HG03064 (cell line): ENCODE measurements around the gene SUCO.
"Not testable (repeated sequence)": the region's sequence is repeated elsewhere in the genome, so short reads cannot be mapped to it uniquely, and the experiment has no call there.

Source experiments
- ATAC-seq: cut with Tn5 transposase; IDR thresholded peaks from one replicate; pipeline ENCODE4 v1.9.1; 2021; ENCODE audit warnings: low read depth; ENCODE audit not compliant: unreplicated experiment

Gene SUCO

DNA sequence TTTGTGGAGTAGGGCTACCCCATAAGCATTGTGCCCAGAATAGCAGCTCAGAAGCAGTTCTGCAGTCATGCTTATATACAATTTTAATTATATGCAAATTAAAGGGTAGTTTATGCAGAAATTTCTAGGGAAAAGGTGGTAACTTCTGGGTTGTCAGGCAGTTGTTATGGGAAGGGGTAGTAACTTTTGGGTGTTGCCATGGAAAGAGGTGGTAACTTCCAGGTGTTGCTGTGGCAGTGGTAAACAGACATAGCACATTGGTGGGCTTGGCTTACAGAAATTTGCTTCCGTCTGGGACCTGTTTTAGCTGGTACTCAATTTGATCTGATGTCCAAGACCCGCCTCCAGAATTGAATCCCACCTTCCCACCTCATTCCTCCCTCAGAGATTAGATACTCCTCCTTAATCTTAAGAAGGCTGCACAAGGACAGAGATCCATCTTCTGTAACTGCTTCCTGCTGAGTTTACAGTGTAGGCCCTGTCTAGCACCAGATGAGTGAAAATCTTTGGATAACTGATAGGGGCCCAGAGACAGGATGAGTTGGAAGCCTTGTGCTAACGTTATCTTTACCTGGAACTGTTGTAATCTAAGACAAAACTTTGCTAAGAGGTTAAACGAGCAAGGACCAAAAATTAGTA lies 26.7 kb downstream of the SUCO start:
- ATAC-seq = no peak

DNA sequence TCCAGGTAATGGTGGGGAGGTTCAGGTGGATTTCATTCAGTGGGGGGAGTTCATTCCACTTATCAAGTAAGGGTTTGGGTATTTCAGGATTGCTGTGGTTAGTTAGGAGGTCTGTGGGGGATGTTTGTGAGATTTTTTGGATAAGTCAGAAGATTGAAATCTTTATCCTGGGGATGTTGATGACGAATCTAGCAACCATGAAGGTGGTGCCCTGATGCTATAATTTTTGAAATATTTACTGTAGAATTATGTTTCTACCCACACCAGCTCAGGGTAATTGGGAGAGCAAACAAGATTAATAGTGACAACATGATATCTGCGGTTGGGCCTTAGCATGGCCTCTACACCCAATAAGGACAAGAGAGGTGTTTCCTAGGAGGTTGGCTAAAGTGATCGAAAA lies 28.3 kb downstream of the SUCO start:
- no peak for ATAC-seq

DNA sequence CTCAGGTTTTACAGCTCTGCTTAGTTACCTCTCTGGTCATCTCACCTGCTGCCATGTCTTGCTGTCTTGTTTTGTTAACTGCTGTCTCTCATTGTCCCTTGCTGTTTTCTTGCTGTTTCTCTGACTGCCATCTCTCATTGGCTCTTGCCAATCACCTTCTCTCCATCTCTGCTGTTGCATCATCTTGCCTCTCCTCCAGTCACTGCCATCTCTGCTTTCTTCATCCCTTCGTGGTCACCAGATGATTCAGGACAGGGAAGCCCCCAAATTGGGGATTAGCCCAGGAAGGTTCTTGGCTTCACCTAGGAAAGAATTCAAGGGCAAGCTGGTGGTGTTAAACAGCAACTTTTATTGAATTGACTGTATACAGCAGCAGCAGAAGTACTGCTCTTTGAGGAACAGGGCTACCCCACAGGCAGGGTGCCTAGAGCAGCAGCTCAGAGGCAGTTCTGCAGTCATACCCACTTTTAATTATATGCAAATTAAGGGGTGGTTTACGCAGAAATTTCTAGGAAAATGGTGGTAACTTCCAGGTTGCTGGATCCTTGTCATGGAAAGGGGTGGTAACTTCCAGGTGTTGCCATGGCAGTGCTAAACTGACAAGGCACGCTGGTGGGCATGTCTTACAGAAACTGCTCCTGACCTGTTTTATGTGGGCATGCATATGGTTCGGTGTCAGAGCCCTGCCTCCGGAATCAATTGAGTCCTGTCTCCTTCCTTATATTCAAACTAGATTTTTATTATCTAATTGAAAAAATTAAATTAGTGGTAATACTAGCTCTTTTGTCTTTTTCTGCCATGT lies 33.4 kb downstream of the SUCO start:
- no peak for ATAC-seq

DNA sequence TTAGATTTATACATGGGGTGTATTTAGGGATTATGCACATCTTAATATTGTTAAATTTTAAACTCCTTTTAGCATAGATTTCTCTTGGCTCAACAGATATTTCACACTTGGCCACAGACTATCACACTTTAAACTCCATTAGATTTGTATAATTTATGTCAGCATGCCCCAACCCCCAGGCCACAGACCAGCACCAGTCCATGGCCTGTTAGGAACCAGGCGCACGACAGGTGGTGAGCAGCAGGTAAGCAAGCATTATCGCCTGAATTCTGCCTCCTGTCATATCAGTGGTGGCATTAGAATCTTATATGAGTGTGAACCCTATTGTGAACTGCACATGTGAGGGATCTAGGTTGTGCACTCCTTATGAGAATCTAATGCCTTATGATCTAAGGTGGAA lies 34.8 kb downstream of the SUCO start:
- no peak for ATAC-seq

DNA sequence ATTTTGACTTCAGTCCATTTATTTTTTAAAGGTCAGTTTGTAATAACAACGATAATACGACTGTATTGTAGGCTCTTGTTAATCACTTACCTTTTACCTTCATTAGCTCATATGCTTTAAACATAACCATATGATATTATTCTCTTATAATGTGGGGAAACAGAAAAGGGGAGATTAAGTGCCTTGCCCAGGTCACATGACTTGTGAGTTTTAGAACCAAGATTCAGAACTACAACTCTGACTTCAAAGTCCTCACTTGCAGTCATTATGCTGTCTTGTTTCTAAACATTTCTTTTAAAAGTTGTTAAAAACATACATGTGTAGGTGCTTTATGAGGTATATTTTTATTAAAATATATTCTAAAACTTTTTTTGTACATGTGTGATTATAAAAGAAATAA lies 41.1 kb downstream of the SUCO start:
- no peak for ATAC-seq

DNA sequence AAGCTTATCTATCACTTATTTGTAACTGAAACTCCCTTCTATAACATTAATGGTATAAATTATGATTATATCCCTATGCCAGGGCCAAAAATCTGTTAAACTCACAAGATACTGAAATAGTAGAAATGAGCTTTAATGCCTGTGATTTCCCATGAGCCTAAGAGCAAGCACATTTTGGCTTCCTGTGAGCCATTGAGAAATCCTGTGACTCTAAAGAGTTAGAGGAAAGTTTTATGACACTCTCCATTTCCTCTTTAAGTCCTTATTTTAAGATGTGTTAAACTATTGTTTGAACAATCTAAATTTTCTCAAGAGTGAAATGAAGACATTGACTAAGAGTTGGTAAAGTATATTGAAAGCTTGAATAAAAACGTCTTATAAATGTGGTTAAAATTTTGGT lies 45.6 kb downstream of the SUCO start:
- no peak for ATAC-seq

DNA sequence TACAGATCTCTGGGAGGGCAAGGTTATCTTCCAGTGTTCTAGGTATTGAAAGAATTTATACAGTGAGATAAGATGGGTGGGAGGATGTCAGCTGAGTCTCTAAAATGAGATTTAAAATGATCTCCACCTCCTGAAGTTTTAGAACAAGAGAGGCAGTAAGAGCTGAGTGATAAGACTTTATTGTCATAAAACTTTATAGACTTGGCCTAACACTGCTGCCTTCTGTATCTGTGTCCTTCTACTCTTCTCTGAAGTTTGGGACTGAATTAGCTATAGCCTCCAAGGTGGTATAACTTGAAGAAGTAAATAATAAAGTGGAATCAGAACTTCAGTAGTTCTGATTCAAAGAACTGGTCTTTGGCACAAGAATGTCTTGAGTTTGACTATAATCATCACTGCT lies 48.3 kb downstream of the SUCO start:
- no peak for ATAC-seq

DNA sequence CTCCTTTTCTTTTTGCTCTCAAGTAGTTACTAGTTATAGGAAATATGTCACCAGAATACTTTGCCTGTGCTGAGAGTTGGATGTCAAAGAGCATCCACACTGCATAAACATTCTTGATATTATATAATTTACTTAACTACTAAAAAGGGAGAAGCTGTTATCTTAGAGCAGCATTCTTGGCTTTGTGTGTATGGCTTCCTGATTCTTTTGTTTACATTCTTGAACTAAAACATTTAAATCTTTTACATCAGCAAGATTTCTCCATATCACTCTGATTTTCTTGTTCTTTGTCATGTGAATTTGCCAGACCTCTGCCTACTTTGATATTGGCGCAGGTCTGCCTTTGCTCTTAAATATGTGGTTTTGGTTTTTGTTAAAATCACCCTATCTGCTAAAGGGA lies 48.8 kb downstream of the SUCO start:
- ATAC-seq = no peak

DNA sequence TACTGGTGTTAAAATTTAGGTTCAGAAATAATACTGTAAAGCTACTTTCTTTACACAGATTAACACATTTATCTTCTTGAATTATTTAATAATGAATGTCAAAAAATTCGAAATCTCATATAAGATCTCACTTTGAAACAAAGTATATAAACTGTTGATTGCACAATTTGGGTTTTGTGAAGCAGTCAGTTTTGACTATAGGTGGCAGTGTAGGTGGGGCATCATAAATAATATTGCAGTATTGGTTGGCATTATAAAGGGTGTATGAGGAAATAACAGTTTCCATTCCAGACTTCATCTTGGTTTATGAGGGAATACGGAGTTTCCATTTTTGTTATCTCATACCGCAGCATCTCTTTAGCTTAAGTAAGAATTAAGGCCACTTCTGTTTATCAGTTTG lies 49.9 kb downstream of the SUCO start:
- ATAC-seq = no peak

DNA sequence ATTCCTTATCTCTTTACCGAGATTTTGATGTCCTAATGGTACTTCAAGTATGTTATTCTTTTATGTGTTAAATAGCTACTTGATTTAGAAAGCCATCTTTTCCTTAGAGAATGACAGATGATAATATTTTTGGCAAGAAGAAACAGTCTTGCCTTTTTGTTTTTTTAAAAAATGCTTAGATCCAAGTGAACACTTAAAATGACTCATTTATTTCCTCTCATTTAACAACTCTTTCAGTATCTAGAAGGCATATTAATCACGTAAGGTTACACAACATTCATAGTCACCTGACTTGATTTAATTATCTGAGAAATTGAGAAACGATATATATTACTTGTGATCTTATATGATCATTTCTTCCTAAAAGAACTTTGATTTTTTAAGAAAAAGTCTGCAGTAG lies 52.4 kb downstream of the SUCO start:
- ATAC-seq = no peak

DNA sequence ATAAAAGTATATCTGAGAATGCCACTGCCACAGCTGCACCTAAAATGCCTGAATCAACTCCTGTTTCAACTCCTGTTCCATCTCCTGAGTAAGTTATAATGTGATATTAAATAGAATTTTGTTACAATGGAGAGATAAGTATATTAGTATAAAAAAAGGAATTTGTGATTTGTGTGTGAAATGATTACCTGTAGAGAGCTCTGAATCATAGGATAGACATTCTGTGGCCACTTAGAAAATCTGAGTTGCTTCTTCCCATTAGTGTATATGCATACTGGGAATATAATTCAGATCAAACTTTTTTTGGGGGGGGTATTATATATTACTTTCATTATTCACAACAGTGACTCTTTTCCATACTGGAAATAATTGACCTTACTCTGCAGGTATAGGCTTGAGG lies 52.9 kb downstream of the SUCO start:
- no peak for ATAC-seq

DNA sequence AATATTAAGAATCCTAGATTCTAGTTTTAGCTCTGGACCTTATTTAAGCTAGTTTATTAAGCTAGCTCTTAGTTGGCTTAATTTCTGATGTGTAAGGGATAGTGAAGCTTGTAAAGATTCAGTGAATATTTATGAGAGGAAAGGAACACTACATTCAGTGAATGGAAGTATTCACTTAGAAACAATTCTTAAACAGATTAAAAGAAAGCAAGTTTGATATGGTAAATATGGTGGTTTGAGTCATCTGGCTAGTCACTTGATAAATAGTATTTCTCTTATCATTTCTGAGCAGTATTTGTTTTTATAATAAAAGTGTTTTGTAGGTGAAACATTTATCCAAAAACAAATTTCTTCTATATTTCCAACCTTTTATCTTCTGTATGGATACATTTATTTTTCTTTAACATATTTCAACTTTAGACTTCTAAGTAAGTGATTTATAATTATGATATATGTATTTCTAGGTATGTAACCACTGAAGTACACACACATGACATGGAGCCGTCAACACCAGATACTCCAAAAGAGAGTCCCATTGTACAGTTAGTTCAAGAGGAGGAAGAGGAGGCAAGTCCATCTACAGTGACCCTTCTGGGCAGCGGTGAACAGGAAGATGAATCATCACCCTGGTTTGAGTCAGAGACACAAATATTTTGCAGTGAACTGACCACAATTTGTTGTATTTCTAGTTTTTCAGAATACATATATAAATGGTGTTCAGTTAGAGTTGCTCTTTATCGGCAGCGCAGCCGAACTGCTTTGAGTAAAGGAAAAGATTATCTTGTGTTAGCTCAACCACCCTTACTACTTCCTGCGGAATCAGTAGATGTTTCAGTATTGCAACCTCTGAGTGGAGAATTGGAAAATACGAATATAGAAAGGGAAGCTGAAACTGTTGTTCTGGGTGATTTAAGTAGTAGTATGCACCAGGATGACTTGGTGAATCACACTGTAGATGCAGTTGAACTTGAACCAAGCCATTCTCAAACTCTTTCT lies 55.6 kb downstream of the SUCO start:
- peak; percentile 65 for ATAC-seq

DNA sequence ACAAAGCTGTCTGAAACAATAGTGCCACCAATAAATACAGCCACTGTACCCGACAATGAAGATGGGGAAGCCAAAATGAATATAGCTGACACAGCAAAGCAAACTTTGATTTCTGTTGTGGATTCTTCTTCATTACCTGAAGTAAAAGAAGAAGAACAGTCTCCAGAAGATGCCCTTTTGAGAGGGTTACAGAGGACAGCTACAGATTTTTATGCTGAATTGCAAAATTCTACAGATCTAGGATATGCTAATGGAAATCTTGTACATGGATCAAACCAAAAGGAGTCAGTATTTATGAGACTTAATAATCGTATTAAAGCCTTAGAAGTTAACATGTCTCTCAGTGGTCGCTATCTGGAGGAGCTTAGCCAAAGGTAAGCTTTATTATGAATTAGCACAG lies 56.6 kb downstream of the SUCO start:
- ATAC-seq = no peak

DNA sequence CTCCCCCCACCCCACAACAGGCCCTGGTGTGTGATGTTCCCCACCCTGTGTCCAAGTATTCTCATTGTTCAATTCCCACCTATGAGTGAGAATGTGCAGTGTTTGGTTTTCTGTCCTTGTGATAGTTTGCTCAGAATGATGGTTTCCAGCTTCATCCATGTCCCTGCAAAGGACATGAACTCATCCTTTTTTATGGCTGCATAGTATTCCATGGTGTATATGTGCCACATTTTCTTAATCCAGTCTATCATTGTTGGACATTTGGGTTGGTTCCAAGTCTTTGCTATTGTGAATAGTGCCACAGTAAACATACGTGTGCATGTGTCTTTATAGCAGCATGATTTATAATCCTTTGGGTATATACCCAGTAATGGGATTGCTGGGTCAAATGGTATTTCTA lies 58.5 kb downstream of the SUCO start:
- not testable (repeated sequence) for ATAC-seq

DNA sequence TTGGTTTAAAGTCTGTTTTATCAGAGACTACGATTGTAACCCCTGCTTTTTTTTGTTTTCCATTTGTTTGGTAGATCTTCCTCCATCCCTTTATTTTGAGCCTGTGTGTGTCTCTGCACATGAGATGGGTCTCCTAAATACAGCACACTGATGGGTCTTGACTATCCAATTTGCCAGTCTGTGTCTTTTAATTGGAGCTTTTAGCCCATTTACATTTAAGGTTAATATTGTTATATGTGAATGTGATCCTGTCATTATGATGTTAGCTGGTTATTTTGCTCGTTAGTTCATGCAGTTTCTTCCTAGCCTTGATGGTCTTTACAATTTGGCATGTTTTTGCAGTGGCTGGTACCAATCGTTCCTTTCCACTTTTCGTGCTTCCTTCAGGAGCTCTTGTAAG lies 62.1 kb downstream of the SUCO start:
- ATAC-seq = not testable (repeated sequence)

DNA sequence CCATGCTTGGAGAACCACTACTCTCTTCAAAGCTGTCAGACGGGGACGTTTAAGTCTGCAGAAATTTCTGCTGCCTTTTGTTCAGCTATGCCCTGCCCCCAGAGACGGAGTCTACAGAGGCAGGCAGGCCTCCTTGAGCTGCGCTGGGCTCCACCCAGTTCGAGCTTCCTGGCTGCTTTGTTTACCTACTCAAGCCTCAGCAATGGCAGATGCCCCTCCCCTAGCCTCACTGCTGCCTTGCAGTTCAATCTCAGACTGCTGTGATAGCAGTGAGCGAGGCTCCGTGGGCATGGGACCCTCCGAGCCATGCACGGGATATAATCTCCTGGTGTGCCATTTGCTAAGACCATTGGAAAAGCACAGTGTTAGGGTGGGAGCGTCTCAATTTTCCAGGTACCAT lies 63.8 kb downstream of the SUCO start:
- not testable (repeated sequence) for ATAC-seq

DNA sequence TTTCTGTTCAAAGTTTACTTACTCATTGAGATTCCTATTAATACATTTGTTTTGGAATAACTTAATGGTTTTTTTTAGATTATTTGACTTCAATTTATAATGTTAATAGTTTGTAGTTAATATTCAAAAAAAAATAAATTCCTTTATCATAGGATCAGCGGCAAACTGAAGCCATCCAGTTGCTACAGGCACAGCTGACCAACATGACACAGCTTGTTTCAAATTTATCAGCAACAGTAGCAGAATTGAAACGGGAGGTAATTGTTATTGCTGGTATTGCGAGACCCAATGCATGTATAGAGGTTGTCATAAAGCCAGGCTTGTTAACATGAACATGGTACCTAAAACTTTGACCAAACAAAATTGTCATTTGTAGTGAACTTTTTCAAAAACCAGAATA lies 67.0 kb downstream of the SUCO start:
- no peak for ATAC-seq

DNA sequence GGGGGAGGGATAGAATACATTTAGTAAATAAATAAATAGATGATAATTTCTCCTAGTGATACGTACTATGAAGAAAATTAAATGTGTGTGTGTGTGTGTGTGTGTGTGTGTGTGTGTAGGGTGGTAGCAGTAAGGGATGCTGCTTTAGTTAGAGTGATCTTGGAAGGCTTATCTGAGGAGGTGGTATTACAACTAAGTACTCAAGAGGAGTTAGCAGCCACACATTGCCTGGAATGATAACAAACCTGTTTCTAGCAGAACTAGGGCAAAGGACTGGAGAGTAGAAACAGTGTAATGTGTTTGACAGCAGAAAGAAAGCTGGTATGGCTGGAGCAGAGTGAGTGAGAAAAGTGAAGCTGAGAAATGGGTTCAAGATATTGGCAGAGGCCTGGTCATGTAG lies 67.7 kb downstream of the SUCO start:
- ATAC-seq = no peak

DNA sequence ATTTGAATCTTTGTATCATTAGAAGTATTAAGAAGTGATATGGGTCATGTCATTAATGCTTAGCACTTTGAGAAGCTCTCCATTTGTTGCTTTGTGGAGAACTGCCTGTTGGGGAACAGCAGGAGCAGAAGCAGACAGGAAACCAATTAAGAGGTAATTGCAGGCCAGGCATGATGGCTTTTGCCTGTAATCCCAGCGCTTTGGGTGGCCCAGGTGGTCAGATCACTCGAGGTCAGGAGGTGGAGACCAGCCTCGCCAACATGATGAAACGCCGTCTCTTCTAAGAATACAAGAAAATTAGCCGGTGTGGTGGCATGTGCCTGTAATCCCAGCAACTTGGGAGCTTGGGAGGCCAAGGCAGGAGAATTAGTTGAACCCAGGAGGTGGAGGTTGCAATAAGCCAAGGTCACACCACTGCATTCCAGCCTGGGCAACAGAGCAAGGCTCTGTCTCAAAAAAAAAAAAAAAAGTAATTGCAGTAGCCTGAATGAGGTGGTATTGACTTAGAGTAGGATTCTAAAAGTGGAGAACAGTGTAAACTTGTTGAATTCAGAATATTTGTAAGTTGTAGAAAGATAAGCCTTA lies 68.2 kb downstream of the SUCO start:
- no peak for ATAC-seq

DNA sequence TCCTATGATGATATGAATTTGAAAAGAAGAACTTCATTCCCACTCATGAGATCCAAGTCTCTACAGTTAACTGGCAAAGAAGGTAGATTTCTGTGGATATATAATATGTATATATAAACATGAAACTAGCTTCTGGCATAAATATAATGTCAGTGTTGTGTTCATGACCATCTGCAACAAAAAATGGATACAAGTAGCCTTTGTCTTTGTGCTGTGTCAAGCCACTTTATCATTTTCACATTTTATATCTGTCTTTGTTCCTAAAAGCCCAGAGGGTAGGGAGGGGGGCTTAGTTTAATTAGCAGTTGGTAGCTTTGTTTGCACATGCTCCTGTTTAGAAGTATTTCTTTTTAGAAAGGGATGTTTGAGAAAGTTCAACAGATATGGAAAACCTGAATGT lies 69.8 kb downstream of the SUCO start:
- no peak for ATAC-seq

DNA sequence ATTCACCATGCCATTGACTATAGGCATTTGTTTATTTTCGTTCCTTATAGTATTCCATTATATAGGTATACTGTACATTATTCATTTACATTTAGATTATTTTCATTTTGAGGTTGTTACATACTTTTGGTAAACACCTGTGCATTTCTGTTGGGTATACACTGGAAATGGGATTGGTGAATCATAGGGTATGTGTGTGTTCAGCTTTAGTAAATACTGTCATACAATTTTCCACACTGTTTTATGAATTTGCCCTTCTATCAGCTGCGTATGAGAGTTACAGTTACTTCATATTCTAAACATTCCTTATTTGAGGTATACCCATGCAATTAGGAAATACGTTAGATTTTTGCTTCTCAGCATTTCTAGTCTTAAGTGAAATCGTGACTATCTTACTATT lies 70.9 kb downstream of the SUCO start:
- no peak for ATAC-seq
